Hematopoietic multipotent progenitor cell treated with erythropoietin and hydrocortisone succinate and interleukin-3 and kit ligand, for 8 days (in vitro differentiated cells): ENCODE data around the gene ZNF337.
"Not testable (repeated sequence)": the region's sequence is repeated elsewhere in the genome, so short reads cannot be mapped to it uniquely, and the experiment has no call there.

ENCODE experiments used
- DNase-seq: peaks from one replicate; pipeline ENCODE4 v3.0.0-alpha.2; 2015

ZNF337 gene

DNA sequence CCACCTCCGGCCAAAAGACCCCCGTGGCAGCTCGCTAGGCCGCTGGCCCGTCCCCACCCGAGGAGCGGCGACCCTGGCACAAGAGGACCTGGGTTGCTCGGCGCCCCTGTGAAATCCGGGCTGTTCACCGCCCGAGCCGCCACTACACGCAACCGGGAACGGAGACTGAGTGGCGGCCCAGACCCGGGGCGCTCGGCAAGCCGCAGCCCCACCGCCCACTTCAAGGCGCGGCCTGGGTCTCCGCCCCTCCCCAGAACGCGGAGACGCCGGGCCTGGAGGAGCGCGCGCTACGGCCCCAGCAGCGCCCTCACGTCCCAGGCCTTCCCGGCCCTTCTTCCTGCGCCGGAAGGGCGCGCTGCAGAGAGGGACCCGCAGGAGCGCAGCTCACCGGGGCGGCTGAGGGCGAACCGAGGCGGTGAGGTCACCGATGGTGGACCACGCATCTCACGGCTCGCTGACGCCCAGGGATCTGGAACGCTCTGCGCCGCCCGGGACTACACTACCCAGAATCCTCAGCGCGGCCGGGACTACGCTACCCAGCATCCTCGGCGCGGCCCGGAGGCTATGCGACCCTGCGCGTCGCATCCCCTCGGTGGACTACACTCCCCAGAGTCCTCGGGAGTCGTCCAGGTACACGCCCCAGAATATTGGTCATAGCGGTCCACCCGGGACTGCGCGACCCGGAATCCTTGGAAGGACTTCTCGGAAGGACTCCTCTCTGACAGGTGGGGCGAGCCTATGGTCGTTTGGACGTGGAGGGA is at the start of gene ZNF337:
Gene ZNF337, minus strand, starts transcription at position 483 of the 761 bp plus-strand sequence. CDS start 10,436 bp downstream, outside the sequence.
- peak; percentile 95 for DNase-seq

DNA sequence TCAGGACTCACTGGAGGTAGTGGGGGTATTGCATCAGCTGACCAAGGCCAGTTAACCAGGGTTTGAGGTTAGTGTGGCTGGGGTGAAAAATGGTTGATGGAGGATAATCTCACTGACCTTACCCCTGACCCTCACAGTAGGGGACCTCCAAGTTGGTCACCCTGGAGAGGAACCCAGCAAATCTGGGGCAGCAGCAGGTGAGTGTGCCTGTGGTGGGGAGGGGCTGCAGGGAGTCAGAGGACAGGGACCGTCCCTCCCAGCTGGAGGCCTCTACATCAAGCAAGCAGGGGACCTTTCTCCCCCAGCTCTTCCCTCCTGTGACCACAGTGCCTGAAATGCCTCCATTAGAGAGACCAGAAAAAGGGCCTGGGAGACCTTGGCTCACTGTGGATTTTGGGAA is 49.1 kb upstream of the ZNF337 start:
- no peak for DNase-seq

DNA sequence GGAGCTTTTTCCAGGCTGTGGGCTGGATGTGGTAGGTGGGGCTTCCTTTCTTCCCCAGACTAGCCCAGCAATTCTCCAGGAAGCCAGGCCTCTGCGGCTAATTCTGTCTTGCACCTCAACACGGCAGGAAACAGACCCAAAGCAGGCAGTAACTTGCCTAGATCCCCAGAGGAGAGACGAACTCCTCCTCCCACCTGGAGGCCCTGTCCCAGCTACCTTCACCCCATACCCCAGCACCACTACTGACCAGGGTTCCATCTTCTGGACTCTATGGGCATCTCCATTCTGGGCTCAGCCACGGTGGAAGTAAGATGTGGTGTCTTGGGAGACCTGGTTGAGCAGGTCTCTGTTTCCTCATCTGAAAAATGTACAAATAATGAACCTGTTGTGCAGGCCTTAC is 48.4 kb upstream of the ZNF337 start:
- DNase-seq, result no peak

DNA sequence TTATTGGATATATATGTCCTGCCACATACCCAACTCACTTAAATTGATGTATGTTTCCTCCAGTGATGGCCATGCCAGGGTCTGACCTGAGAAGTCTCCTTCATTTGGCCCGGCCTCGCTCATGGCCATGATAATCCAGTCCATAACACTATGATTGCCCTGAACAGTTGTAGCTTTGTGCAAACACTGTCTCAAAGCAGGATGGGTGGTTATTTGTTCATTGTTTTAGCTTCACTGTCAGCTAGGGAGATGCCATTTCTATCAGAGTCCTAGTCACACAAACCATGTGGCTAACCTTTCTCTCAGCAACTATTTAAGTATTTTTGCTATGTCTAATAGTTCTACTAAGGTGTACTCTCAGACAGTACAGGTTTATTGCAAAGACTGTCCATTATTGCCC is 47.6 kb upstream of the ZNF337 start:
- DNase-seq, result no peak

DNA sequence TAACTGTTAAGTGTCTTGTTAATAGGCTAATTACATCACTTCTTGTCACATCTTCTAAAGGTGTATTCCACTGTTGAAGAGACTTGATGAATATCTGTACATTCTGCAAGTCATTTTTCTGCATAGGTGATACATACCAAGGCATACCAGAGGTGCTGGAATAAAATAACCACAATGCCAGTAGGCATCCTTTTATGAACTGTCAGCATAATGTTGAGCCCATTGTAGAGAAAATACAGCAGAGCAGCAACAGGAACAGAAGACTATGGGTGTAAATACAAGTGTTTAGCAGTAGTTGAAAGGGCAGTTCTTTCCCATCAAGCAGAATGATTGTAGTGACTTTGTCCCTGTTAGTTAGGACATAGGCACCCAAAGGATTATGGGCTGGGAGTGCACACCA is 44.4 kb upstream of the ZNF337 start:
- no peak for DNase-seq

DNA sequence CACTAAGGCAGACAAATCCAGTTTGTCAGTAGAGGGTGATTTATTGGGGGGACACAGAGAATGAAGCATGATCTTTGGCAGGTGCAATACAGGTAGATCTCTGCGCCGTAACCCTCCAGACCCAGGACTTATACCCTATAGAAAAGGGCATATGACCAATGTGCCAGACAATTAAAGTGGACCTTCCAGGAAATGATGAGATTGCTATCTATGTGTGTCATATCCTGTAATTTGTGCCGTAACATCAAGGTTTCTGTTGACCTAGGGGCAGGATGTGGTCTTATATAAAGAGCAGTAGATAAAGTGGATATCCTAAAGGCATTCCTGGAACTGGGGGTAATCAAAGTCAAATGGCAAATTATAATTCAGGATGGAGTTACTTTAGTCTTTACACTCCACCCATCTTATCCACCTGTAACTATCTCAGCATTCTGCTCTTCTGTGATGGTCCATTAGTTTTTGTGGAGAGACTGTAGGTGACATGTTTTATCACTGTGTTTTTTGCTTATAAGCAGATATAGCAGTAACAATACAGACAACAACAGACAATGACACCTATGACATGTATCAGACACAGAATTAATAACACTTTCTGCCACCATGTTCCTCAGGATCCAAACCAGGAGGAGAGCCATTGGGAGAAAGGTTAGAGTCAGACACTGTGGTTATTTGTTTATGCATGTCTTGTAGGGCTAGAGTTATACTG is 43.1 kb upstream of the ZNF337 start:
- peak; percentile 3 for DNase-seq

DNA sequence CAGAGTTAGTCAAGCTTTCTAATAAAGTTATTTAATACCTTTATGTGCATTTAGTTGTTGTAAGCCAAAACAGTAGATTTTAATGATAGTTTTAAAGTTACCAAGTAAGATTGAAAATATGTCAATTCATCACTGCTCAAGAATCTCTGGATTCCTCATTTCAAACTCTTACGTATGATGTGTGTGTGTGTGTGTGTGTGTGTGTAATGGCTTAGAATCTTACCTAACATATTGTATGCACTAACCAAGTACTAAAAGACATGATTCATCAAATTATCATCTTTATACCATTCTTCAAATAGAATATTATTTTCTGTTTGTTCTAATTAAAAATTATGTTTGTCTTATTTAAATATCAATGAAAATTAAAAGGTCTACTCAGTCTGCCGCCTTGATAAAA is 41.5 kb upstream of the ZNF337 start:
- no peak for DNase-seq

DNA sequence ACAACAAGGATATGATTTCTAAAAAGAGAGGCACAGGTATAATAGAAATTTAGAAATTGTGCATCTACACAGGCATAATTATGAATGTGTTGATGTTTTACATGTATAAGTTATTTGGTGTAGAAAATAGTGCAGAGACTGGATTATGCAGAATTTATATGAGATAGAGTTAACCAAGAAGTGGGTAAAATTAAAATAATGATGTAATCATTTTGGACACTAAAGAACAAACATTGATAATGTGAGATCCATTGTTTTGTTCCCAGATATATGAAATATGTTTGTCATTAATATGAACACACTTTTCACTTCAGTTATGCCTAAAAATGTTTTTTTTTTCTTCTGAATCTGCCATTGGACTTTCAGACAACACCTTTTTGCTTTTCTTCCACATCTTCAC is 37.2 kb upstream of the ZNF337 start:
- no peak for DNase-seq

DNA sequence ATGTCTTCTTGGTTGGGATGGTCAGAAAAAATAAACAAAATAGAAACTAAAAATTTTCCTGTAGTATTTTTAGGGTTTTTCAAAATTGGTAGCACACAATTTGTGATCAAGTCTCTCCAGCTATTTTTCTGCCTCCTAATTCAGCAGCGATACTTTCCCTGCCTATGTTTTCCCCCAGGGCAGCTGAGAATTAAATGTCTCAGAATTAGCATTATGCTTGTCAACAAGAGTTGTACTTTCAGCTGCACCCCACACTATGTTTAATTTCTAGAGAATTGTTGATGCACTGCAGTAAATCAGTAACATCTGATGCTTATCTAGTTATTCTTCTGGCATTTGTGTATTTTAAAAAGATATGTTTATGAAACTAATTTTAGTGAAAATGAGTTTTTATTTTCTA is 34.2 kb upstream of the ZNF337 start:
- no peak for DNase-seq

DNA sequence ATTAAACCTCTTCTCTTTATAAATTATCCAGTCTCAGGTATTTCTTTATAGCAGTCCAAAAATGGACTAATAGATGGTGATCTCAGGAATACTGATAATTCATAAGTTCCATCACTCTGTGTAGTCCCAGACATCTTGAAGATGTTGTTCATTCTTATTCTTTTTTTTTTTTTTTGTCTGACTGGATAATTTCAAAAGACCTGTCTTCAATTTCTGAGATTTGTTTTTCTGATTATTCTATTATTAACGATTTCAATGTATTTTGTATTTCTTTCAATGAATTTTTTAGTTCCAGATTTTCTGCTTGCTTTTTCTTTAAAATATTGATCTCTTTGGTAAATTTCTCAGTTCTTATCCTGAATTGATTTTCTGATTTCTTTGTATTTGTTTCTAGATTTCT is 29.7 kb upstream of the ZNF337 start:
- DNase-seq, result no peak

DNA sequence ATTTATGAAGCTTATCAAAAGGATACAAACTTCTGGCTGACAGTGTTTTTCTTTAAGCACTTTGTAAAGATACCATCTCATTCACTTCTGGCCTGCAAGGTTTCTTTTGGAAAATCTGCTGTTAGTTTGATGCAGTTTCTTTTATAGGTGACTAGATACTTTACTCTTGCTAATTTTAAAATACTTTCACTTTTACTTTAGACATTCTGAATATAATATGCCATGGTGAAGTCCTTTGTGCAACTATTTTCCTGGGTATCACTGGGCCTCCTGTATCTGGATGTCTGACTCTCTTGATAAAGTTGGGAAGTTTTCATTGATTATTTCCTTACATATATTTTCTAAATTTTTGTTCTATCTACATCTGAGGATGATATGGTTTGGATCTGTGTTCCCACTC is 29.0 kb upstream of the ZNF337 start:
- no peak for DNase-seq

DNA sequence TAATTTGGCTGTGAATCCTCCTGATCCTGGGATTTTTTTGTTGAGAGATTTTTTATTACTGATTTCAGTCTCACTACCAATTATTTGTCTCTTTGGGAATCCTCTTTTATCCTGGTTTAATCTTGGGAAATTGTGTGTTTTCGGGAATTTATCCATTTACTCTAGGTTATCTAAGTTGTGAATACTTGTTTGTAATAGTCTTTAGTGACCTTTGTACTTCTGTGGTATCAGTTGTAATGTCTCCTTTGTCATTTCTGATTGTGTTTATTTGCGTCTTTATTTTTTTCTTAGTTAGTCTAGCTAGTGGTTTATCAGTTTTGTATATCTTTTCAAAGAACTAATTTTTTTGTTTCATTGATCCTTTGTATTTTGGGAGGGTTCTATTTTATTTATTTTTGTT is 27.3 kb upstream of the ZNF337 start:
- DNase-seq, result no peak

DNA sequence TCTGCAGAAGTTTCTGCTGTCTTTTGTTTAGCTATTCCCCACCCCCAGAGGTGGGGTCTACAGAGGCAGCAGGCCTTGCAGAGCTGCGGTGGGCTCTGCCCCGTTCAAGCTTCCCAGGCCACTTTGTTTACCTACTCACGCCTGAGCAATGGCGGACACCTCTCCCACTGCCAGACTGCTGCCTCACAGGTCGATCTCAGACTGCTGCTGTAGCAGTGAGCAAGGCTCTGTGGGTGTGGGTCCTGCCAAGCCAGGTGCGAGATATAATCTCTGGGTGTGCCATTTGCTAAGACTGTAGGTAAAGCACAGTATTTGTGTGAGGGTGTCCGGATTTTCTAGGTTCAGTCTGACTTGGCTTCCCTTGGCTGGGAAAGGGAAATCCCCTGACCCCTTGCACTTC is 23.6 kb upstream of the ZNF337 start:
- no peak for DNase-seq

DNA sequence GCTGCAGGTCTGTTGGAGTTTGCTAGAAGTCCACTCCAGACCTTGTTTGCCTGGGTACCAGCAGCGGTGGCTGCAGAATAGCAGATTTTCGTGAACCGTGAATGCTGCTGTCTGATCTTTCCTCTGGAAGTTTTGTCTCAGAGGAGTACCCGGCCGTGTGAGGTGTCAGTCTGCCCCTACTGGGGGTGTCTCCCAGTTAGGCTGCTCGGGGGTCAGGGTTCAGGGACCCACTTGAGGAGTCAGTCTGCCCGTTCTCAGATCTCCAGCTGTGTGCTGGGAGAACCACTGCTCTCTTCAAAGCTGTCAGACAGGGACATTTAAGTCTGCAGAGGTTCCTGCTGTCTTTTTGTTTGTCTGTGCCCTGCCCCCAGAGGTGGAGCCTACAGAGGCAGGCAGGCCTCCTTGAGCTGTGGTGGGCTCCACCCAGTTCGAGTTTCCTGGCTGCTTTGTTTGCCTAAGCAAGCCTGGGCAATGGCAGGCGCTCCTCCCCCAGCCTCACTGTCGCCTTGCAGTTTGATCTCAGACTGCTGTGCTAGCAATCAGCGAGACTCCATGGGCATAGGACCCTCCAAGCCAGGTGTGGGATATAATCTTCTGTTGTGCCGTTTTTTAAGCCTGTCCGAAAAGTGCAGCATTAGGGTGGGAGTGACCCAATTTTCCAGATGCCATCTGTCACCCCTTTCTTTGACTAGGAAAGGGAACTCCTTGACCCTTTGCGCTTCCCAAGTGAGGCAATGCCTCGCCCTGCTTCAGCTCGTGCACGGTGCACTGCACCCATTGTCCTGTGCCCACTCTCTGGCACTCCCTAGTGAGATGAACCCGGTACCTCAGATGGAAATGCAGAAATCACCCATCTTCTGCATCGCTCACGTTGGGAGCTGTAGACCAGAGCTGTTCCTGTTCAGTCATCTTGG is 22.5 kb upstream of the ZNF337 start:
- not testable (repeated sequence) for DNase-seq

DNA sequence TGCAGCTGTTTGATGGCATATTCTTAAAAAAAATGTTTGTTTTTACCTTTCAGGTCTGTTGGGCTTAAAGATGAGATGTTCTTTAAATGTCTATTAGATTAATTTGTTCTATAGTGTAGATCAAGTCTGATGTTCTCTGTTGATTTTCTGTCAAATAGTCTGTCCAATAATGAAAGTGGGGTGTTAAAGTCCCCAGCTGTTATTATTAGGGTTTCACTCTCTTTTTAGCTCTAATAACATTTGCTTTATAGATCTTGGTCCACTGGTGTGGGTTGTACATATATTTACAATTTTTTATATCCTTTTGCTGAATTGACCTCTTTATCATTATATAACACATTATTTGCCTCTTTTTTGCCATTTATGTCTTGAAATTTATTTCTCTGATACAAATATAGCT is 11.0 kb upstream of the ZNF337 start:
- DNase-seq, result no peak

DNA sequence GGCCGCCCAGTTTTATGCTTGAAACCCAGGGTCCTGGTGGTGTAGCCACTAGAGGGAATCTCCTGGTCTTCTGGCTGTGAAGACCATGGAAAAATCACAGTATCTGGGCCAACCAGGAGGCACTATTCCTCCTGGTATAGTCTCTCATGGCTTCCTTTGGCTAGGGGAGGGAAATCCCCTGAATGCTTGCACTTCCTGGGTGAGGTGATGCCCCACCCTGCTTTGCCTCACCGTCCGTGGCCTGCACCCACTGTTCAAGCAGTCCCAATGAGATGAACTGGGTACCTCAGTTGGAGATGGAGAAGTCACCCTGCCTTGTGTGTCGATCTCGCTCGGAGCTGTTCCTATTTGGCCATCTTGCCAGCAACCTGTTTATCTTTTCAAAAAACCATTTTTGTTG is 10.1 kb upstream of the ZNF337 start:
- DNase-seq, result no peak

DNA sequence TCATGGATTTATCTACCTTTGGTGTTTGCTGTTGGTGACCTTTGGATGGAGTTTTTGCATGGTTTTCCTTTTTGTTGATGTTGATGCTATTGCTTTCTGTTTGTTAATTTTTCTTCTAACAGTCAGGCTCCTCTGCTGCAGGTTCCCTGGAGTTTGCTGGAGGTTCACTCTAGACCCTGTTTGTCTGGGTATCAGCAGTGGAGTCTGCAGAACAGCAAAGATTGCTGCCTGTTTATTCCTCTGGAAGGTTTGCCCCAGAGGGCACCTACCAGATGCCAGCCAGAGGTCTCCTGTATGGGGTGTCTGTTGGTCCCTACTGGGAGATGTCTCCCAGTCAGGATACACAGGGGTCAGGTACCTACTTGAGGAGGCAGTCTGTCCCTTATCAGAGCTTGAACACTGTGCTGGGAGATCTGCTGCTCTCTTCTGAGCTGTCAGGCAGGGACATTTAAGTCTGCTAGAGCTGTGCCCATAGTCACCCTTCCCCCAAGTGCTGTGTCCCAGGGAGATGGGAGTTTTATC is 9.2 kb upstream of the ZNF337 start:
- DNase-seq, result peak; percentile 50

DNA sequence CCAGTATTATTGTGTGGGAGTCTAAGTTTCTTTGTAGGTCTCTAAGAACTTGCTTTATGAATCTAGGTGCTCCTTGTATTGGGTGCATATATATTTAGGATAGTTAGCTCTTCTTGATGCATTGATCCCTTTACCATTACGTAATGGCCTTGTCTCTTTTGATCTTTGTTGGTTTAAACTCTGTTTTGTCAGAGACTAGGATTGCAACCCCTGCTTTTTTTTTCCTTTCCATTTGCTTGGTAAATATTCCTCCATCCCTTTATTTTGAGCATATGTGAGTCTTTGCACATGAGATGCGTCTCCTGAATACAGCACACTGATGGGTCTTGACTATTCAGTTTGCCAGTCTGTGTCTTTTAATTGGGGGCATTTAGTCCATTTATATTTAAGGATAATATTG is 7.7 kb upstream of the ZNF337 start:
- not testable (repeated sequence) for DNase-seq

DNA sequence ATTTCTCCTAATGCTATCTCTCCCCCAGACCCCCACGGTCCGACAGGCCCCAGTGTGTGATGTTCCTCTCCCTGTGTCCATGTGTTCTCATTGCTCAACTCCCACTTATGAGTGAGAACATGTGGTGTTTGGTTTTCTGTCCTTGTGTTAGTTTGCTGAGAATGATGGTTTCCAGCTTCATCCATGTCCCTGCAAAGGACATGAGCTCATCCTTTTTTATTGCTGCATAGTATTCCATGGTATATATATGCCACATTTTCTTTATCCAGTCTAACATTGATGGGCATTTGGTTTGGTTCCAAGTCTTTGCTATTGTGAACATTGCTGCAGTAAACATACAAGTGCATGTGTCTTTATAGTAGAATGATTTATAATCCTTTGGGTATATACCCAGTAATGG is 4.2 kb upstream of the ZNF337 start:
- DNase-seq, result not testable (repeated sequence)

DNA sequence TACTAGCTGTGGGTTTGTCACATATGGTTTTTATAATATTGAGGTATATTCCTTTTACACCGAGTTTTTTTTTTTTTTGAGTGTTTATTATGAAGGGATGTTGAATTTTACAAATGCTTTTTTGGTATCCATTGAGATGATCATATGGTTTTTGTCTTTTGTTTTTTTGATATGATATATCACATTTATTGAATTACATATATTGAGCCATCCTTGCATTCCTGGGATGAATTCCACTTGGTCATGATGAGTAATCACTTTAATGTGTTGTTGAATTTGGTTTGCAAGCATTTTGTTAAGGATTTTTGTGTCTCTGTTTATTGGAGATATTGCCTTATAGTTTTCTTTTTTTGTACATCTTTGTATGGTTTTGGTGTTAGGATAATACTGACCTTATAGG is 3.3 kb upstream of the ZNF337 start:
- DNase-seq, result no peak

DNA sequence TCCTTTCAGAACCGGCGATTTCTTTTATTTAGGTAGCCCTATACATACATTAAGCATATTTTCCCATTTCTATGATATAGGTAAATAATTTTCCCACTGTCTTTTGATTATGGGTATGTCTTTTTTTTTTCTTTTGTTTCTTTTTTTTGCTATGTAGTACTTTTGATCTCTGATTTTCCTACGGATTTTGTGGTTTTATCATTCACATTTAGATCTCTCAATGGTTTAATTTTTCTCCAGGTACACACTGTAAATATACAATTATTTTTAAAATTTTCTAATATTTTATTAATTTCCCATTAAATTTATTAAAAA is 436 bp upstream of the ZNF337 start:
- no peak for DNase-seq

DNA sequence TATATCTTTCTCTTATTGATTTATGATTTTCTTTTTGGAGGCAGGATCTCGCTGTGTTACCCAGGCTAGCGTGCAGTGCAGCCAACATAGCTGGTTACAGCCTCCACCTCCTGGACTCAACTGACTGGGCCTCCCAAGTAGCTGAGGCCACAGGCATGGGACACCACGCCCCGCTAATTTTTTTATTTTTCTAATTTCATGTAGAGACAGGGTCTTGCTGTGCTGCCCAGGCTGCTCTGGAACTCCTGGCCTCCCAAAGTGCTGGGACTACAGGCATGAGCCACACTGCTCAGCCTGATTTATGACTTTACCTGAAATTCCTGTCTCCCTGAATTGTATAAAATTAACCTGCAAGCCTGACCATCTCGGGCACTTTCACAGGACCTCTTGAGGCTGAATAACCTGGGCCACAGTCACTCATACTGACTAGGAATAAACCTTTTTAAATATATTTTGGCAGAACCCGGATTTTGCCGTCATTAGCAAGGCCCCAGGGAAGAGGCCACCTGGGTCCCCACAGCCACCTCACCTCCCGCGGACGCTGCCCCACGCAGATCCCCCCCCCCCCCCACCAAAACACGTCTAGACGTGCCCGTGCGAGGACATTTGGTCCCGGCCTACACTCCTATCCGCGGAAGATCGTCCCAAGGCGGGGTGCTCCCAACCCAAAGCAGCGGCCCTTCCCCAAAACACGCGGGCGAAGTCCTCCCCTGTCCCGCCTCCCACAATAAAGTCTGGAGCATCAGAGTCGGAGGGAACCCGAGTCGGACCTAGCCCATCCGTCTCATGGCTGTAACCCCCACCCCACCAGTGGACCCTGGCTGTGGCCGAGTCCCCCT is 902 bp downstream of the ZNF337 start:
- peak; percentile 23 for DNase-seq

DNA sequence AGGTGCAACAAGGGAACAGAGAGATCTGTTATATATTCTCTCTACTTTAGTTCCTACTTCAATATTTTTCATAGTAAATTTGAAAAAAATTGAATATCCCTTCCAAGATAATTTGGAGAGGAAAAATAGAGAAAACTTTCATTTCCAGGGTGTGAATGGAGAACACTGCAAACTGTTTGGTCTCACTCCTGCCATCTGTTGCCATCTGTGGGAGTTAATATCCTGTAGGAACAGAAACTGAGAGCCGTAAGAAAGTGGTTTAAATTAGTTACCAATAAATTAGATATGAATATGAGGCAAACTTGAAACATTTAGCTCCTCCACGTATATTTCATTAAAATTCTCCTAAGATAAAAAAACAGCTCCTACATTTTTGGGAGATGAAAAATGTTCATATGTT is 4.2 kb downstream of the ZNF337 start:
- DNase-seq, result no peak
